Loucy (cell line): Measurements from ENCODE around the gene RPRD2.

Experiments
- H2AFZ ChIP-seq: fragments of 200-600 bp; sonication (generic); 2 replicates; pipeline ENCODE4 v1.6.0; 2016; ENCODE audit warnings: antibody characterized with exemption, mild to moderate bottlenecking, low read length, moderate library complexity
- H3F3A ChIP-seq: fragments of 200-600 bp; 2 replicates; pipeline ENCODE4 v1.6.0; 2016; ENCODE audit warnings: antibody characterized with exemption, low read depth, mild to moderate bottlenecking
- H3K27me3 ChIP-seq: fragments of 200-600 bp; sonication (generic); 2 replicates; pipeline ENCODE4 v1.6.1; 2014; ENCODE audit warnings: low read length, mild to moderate bottlenecking; ENCODE audit not compliant: insufficient read depth, poor library complexity, severe bottlenecking
- H3K36me3 ChIP-seq: fragments of 200-600 bp; sonication (generic); 2 replicates; pipeline ENCODE4 v1.6.1; 2016; ENCODE audit warnings: low read length; ENCODE audit not compliant: insufficient read depth
- H3K4me1 ChIP-seq: fragments of 200-600 bp; sonication (generic); 2 replicates; pipeline ENCODE4 v1.5.1; 2014; ENCODE audit warnings: low read length, mild to moderate bottlenecking; ENCODE audit not compliant: insufficient read depth, poor library complexity, severe bottlenecking
- H3K4me2 ChIP-seq: fragments of 200-600 bp; sonication (generic); 2 replicates; pipeline ENCODE4 v1.6.0; 2014; ENCODE audit warnings: antibody characterized with exemption, low read length, low read depth, mild to moderate bottlenecking; ENCODE audit not compliant: poor library complexity, severe bottlenecking
- H3K4me3 ChIP-seq: fragments of 200-600 bp; sonication (generic); 2 replicates; pipeline ENCODE4 v1.5.1; 2014; ENCODE audit warnings: low read length, mild to moderate bottlenecking, mixed read lengths; ENCODE audit not compliant: poor library complexity, severe bottlenecking
- H3K79me2 ChIP-seq: fragments of 200-600 bp; sonication (generic); 2 replicates; pipeline ENCODE4 v1.6.1; 2014; ENCODE audit warnings: low read length; ENCODE audit not compliant: insufficient read depth
- H3K9ac ChIP-seq: fragments of 200-600 bp; sonication (generic); 2 replicates; pipeline ENCODE4 v1.6.0; 2014; ENCODE audit warnings: mild to moderate bottlenecking, low read depth, low read length, moderate library complexity; ENCODE audit not compliant: poor library complexity, severe bottlenecking
- H3K9me2 ChIP-seq: fragments of 200-600 bp; sonication (generic); replicated peaks from 2 replicates; pipeline ENCODE4 v1.6.1; 2016; ENCODE audit warnings: low read depth, low read length, mixed read lengths
- H3K9me3 ChIP-seq: fragments of 200-600 bp; sonication (generic); 2 replicates; pipeline ENCODE4 v1.6.1; 2014; ENCODE audit warnings: mild to moderate bottlenecking, antibody characterized with exemption, low read length, low read depth; ENCODE audit not compliant: insufficient read depth
- H4K20me1 ChIP-seq: fragments of 200-600 bp; sonication (generic); 2 replicates; pipeline ENCODE4 v1.6.0; 2014; ENCODE audit warnings: antibody characterized with exemption, low read length, mild to moderate bottlenecking; ENCODE audit not compliant: insufficient read depth, poor library complexity, severe bottlenecking
- CTCF ChIP-seq: fragments of 200-600 bp; sonication (generic); conservative IDR thresholded peaks from 2 replicates; pipeline ENCODE4 v1.5.1; 2014; ENCODE audit warnings: mild to moderate bottlenecking, antibody characterized with exemption, low read length
- EZH2phosphoT487 ChIP-seq: fragments of 200-600 bp; IDR thresholded peaks from 2 replicates; pipeline ENCODE4 v1.6.1; 2018; ENCODE audit warnings: antibody characterized with exemption, mild to moderate bottlenecking, moderate library complexity, borderline replicate concordance

Gene RPRD2

DNA sequence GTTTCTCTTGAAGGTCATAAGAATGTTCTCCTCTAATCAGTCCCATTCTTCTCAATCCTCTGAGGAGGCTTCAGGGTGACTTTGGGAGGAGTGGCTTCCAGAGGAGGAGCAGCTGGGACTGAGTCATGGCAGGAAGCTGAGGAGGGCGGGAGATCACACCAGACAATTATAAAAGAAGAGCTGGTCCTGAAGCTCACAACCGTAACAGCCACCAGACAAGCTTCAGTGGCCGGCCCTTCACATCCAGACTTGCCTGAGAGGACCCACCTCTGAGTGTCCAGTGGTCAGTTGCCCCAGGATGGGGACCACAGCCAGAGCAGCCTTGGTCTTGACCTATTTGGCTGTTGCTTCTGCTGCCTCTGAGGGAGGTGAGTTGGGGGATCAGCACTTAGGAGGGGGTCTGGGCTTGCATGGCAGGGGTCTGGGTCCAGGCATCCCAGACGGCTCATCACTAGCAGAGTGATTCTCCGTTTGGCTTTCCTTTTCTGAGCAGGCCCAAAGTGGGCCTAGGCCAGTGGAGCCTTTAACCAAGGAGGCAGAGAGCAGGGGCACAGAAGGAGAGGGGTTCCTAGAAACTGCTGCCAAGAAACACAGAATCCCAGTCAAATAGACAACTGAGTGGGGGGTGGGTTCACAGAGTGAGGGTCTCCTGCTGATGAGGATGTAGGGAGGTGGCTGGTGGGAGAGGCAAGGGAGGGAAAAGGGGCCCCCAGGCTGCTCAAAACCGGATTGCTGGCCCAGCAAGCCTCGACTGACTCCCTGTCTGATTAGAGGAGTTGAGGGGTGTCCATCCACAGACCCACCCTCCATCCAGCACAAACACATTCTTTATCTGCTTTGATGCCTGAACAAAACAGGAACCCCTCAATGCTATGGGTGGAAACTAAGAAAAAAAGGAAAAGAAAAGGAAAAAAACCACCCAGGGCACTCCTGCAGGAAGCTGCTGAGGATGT, 144.2 kb downstream of the RPRD2 start, which contains the start of gene ECM1:
Gene ECM1 (plus strand): TSS at position 198 of the 953 bp plus-strand sequence. CDS start 101 bp downstream, at position 299.
- Histone ChIP-seq H3F3A (no peaks in the 10 kb centered on the region), H4K20me1 (no peaks in the 10 kb centered on the region), H3K27me3 (no peaks in the 10 kb centered on the region), H3K4me1 (no peaks in the 10 kb centered on the region), H3K4me3 (peak within 1 kb of the TSS; percentile 19), H3K9ac (peak within 1 kb of the TSS; percentile 44), H2AFZ (no peak within 1 kb of the TSS), H3K4me2 (peak within 1 kb of the TSS; percentile 34), H3K9me3 (no peaks in the 10 kb centered on the region), H3K36me3 (peaks cover 32% of the 10 kb centered on the region; the same call in 1 of the 2 replicates), H3K9me2 (no peaks in the 10 kb centered on the region), H3K79me2 (no peaks in the 10 kb centered on the region)
- TF ChIP-seq CTCF (no peak), EZH2phosphoT487 (no peak)

- Histone ChIP-seq H2AFZ (no peak overlapping the region), H3K9me3 (no peaks in the 10 kb centered on the region), H3K4me3 (no peak overlapping the region), H3K27me3 (no peaks in the 10 kb centered on the region), H3F3A (no peaks in the 10 kb centered on the region), H3K4me2 (no peak overlapping the region), H3K79me2 (no peaks in the 10 kb centered on the region), H3K4me1 (no peaks in the 10 kb centered on the region), H3K36me3 (peaks cover 30% of the 10 kb centered on the region; the same call in 1 of the 2 replicates), H4K20me1 (no peaks in the 10 kb centered on the region), H3K9me2 (no peaks in the 10 kb centered on the region), H3K9ac (no peak overlapping the region)
- no peak for TF ChIP-seq EZH2phosphoT487
- no peak for TF ChIP-seq CTCF
Measured at GRCh38 chr1:150508982-150509381, 145.0 kb downstream of the RPRD2 start.

DNA sequence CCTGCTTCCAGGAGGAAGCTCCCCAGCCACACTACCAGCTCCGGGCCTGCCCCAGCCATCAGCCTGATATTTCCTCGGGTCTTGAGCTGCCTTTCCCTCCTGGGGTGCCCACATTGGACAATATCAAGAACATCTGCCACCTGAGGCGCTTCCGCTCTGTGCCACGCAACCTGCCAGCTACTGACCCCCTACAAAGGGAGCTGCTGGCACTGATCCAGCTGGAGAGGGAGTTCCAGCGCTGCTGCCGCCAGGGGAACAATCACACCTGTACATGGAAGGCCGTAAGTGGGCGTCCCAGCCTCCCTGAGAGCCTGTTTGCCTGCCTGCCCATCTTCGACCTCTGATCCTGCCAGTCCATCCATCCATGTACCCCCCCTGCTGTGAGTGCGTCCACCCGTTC, 147.6 kb downstream of the RPRD2 start:
- Histone ChIP-seq H3K36me3 (peaks cover 6% of the 10 kb centered on the region; the same call in 1 of the 2 replicates), H2AFZ (no peak overlapping the region), H3K9ac (no peak overlapping the region), H3K4me3 (no peak overlapping the region), H3K27me3 (no peaks in the 10 kb centered on the region), H3K9me2 (no peaks in the 10 kb centered on the region), H3K4me1 (peaks cover 5% of the 10 kb centered on the region), H3K9me3 (no peaks in the 10 kb centered on the region), H3K79me2 (no peaks in the 10 kb centered on the region), H4K20me1 (no peaks in the 10 kb centered on the region), H3K4me2 (no peak overlapping the region), H3F3A (no peaks in the 10 kb centered on the region)
- TF ChIP-seq CTCF (no peak), EZH2phosphoT487 (no peak)
